T-helper 22 cell (primary cell): ENCODE measurements around the gene LARGE1.

Source experiments
- DNase-seq: peaks from one replicate; pipeline ENCODE4 v3.0.0-alpha.2; 2020; ENCODE audit warnings: low read depth

The LARGE1 gene

GRCh38 chr22:33853200-33854097, 66.8 kb downstream of the LARGE1 start:
- DNase-seq, result no peak

- DNase-seq, result no peak
Observed at GRCh38 chr22:33851821-33852384, 68.4 kb downstream of the LARGE1 start.

- DNase-seq, result no peak
Observed at GRCh38 chr22:33851240-33851639, 69.0 kb downstream of the LARGE1 start.

- DNase-seq, result no peak
Observed at GRCh38 chr22:33850724-33851123, 69.6 kb downstream of the LARGE1 start.

- DNase-seq, result no peak
Observed at GRCh38 chr22:33850193-33850592, 70.1 kb downstream of the LARGE1 start.

GRCh38 chr22:33848251-33848650, 72.0 kb downstream of the LARGE1 start:
- no peak for DNase-seq

- no peak for DNase-seq
Observed at GRCh38 chr22:33844273-33844672, 76.0 kb downstream of the LARGE1 start.

GRCh38 chr22:33842421-33843094, 77.7 kb downstream of the LARGE1 start:
- no peak for DNase-seq

- no peak for DNase-seq
Observed at GRCh38 chr22:33842006-33842354, 78.3 kb downstream of the LARGE1 start.

- DNase-seq, result no peak
Observed at GRCh38 chr22:33841281-33842005, 78.8 kb downstream of the LARGE1 start.

GRCh38 chr22:33838644-33839043, 81.6 kb downstream of the LARGE1 start:
- no peak for DNase-seq

- DNase-seq, result no peak
Observed at GRCh38 chr22:33837826-33838225, 82.5 kb downstream of the LARGE1 start.

GRCh38 chr22:33835265-33835664, 85.0 kb downstream of the LARGE1 start:
- DNase-seq, result no peak

- DNase-seq, result no peak
Observed at GRCh38 chr22:33832558-33833151, 87.6 kb downstream of the LARGE1 start.

- no peak for DNase-seq
Observed at GRCh38 chr22:33831651-33832050, 88.6 kb downstream of the LARGE1 start.

GRCh38 chr22:33831207-33831606, 89.1 kb downstream of the LARGE1 start:
- no peak for DNase-seq

- no peak for DNase-seq
Observed at GRCh38 chr22:33829546-33830280, 90.6 kb downstream of the LARGE1 start.

- DNase-seq, result no peak
Observed at GRCh38 chr22:33828302-33828701, 92.0 kb downstream of the LARGE1 start.

- DNase-seq, result no peak
Observed at GRCh38 chr22:33825761-33826160, 94.5 kb downstream of the LARGE1 start.

GRCh38 chr22:33823552-33823951, 96.7 kb downstream of the LARGE1 start:
- no peak for DNase-seq

GRCh38 chr22:33821290-33821689, 99.0 kb downstream of the LARGE1 start:
- no peak for DNase-seq
